22Rv1 (cell line): ENCODE results near the gene NPPB.

Experiments
- H3K27ac ChIP-seq: fragments of 450-650 bp; 2 replicates; pipeline ENCODE4 v1.5.1; 2017
- ZFX ChIP-seq: fragments of 450-650 bp; IDR thresholded peaks from 2 replicates; pipeline ENCODE4 v1.6.1; 2017; ENCODE audit warnings: antibody characterized with exemption, borderline replicate concordance
- TF ChIP-seq, protein P1 (sequence below): fragments of 450-650 bp; IDR thresholded peaks from 2 replicates; pipeline ENCODE4 v1.5.1; 2017; ENCODE audit warnings: mild to moderate bottlenecking

Gene NPPB

DNA sequence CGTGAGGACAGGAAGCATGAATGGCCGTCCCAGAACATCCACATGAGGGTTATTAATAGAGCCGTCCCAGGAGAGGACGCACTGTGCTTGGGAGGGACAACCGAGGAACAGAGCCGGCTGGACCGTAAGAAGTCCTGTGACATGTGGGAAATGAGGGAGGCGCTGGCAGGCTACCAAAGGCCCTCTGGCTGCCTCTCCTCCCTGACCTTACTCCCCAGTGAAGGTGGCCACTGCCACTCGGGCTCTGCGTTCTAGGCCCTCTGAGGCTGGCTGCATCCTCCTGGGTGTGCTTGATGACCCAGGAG is 15.5 kb upstream of the NPPB start:
- no peak overlapping the region for H3K27ac ChIP-seq
- no peak for TF ChIP-seq ZFX
- TF ChIP-seq, protein P1, sequence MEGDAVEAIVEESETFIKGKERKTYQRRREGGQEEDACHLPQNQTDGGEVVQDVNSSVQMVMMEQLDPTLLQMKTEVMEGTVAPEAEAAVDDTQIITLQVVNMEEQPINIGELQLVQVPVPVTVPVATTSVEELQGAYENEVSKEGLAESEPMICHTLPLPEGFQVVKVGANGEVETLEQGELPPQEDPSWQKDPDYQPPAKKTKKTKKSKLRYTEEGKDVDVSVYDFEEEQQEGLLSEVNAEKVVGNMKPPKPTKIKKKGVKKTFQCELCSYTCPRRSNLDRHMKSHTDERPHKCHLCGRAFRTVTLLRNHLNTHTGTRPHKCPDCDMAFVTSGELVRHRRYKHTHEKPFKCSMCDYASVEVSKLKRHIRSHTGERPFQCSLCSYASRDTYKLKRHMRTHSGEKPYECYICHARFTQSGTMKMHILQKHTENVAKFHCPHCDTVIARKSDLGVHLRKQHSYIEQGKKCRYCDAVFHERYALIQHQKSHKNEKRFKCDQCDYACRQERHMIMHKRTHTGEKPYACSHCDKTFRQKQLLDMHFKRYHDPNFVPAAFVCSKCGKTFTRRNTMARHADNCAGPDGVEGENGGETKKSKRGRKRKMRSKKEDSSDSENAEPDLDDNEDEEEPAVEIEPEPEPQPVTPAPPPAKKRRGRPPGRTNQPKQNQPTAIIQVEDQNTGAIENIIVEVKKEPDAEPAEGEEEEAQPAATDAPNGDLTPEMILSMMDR = no peak

DNA sequence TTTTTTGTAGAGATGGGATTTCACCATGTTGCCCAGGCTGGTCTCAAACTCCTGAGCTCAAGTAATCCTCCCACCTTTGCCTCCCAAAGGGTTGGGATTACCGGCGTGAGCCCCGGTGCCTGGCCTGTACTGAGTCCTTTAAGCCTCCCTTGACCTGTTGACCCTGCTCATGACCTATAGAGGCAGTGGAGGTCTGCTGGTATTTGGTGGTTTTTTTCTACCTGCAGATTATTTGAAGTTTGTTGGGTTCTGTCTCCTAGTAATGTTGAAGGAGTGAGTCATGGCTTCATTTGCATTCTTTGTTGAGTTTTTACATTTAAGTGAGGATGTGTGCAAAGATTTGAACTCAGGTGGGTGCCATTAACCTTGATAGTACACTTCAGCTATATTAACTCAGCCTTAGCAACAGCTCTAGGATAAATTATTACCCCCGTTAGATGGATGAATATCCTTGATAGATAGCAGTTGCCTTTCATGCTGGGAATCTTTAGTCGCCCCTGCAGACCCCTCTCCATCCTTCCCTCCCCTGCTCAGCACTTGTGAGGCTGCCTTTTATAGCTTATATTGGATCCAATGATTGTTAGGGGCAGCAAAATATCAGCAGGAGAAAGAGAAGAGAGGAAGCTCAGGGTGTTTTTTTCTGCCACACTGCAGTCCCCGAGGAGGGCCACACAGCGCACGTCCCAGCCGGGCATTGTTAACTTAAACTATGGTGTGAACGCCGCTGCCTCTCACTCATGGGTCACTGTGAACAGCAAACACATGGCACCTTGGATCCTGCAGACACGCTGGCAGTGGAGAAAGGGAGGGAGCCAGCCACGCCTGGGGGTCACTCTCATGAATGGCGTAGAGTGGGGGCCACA is 14.9 kb upstream of the NPPB start:
- H3K27ac ChIP-seq = no peak overlapping the region
- TF ChIP-seq, protein P1 = no peak
- no peak for TF ChIP-seq ZFX

DNA sequence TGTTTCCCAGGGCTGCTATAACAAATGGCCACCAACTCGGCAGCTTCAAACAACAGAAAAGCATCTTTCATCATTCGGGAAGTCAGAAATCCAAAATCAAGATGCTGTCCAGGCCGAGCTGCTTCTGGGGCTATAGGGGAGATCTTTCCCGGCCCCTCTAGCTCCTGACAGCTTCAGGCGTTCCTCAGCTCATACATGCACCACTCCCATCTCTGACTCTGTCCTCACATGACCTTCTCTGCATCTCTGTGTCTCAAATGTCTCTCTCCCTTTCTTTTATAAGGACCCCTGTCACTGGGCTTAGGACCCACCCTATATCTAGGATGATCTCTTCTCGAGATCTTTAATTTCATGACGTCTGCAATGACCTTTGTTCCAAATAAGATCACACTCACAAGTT is 13.8 kb upstream of the NPPB start:
- TF ChIP-seq, protein P1 = no peak
- no peak for TF ChIP-seq ZFX
- no peak overlapping the region for H3K27ac ChIP-seq

DNA sequence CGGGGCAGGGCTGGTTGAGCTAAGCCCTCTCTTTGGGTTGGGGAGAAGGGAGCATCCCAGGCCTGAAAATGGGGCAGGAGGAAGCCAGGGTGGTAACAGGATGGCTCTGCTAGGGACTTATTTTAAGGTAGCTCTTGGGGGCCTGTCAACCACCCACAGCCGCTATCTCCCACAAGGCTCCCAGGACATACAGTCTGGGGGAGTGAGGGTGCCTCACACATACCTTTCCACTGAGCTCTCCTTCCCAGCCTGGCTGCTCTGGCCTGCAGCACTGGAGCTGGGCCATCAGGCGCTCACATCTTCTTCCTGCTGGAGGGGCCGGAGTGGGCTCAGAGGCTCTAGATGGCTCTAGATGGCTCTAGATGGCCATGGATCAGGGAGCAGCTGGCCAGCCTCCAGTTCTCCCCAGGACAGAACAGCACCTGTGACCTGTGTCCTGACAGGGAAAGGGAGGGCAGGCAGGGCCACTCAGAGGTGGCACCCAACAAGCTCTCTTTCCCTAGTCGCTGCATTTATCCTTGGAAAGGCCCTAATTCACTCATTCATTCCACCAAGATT is 11.0 kb upstream of the NPPB start:
- H3K27ac ChIP-seq = no peak overlapping the region
- no peak for TF ChIP-seq ZFX
- TF ChIP-seq, protein P1 = no peak

DNA sequence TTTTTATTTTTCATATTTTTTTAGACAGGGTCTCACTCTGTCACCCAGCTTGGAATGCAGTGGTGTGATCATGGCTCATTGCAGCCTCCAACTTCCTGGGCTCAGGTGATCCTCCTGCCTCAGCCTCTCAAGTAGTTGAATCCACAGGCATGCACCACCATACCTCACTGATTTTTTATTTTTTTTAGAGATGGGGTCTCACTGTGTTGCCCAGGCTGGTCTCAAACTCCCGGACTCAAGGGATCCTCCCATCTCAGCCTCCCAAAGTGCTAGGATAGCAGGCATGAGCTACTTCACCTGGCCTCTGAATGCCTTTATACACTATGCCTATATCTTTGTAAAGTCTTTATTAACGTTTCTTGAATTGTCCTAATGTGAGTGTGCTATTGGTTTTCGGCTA is 10.4 kb upstream of the NPPB start:
- TF ChIP-seq, protein P1 = no peak
- no peak for TF ChIP-seq ZFX

DNA sequence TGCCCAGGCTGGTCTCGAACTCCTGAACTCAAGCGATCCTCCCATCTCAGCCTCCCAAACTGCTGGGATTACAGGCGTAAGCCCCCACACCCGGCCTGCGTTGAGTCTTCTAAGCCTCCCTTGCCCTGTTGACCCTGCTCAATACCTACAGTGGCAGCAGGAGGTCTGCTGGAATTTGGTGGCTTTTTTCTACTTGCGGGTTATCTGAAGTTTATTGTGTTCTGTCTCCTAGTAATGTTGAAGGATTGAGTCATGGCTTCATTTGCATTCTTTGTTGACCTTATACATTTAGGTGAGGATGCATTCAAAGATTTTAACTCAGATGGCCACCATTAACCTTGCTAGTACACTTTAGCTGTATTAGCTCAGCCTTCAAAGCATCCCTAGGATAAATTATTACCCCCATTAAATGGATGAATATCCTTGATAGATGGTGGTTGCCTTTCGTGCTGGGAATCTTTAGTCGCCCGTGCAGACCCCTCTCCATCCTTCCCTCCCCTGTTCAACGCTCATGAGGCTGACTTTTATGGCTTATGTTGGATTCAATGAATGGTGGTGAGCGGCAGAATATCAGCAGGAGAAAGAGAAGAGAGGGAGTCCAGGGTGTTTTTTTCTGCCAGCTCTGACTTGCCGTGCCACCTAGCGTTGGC is 9.7 kb upstream of the NPPB start:
- no peak overlapping the region for H3K27ac ChIP-seq
- TF ChIP-seq, protein P1 = no peak
- no peak for TF ChIP-seq ZFX

More for the DNA sequence above, 10.4 kb upstream of the NPPB start:
- H3K27ac ChIP-seq = no peak overlapping the region

DNA sequence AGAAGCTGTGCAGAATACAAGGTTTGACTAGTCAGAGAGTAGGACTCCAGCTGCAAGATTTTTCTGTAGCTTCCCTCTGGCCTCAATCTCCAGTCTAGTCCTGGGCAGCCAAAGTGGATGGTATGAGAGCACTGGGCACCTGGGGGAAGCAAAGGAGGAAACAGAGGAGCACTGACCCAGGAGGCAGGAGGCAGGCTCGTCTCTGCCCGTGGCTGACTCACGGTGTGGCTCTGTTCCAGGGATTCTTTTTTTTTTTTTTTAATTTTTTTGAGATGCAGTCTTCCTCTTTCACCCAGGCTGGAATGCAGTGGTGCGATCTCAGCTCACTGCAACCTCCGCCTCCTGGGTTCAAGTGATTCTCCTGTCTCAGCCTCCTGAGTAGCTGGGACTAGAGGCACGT is 4.1 kb upstream of the NPPB start:
- no peak overlapping the region for H3K27ac ChIP-seq
- TF ChIP-seq, protein P1 = no peak
- TF ChIP-seq ZFX = no peak
